Non-pigmented ciliary epithelial cell (primary cell): ENCODE data around the gene MOCOS.
A peak's percentile ranks its signal among the peaks of the same experiment; 100 is the strongest.
"Not testable (repeated sequence)": the region's sequence is repeated elsewhere in the genome, so short reads cannot be mapped to it uniquely, and the experiment has no call there.

ENCODE experiments used
- DNase-seq: peaks from one replicate; pipeline ENCODE4 v3.0.0-alpha.2; 2010; ENCODE audit warnings: low read depth

MOCOS gene

GRCh38 chr18:36200354-36200771, 13.1 kb downstream of the MOCOS start:
- DNase-seq: no peak

- no peak for DNase-seq
Observed at GRCh38 chr18:36201765-36202164, 14.5 kb downstream of the MOCOS start.

GRCh38 chr18:36203360-36203895, 16.1 kb downstream of the MOCOS start:
- no peak for DNase-seq

GRCh38 chr18:36205166-36205565, 17.9 kb downstream of the MOCOS start:
- DNase-seq: no peak

GRCh38 chr18:36207303-36207702, 20.0 kb downstream of the MOCOS start:
- DNase-seq: no peak

- not testable (repeated sequence) for DNase-seq
Observed at GRCh38 chr18:36207969-36208368, 20.7 kb downstream of the MOCOS start.

GRCh38 chr18:36211612-36212065, 24.3 kb downstream of the MOCOS start:
- no peak for DNase-seq

- DNase-seq: no peak
Observed at GRCh38 chr18:36212301-36213171, 25.2 kb downstream of the MOCOS start.

GRCh38 chr18:36214811-36215210, 27.5 kb downstream of the MOCOS start:
- DNase-seq: no peak

GRCh38 chr18:36215577-36215976, 28.3 kb downstream of the MOCOS start:
- DNase-seq: no peak

GRCh38 chr18:36217348-36217747, 30.1 kb downstream of the MOCOS start:
- no peak for DNase-seq

GRCh38 chr18:36229188-36229587, 41.9 kb downstream of the MOCOS start:
- DNase-seq: no peak

- DNase-seq: not testable (repeated sequence)
Observed at GRCh38 chr18:36240510-36240909, 53.2 kb downstream of the MOCOS start.

- DNase-seq: no peak
Observed at GRCh38 chr18:36241831-36242230, 54.5 kb downstream of the MOCOS start.

GRCh38 chr18:36247036-36247435, 59.7 kb downstream of the MOCOS start:
- no peak for DNase-seq

GRCh38 chr18:36249392-36249791, 62.1 kb downstream of the MOCOS start:
- no peak for DNase-seq

- DNase-seq: no peak
Observed at GRCh38 chr18:36250827-36251226, 63.5 kb downstream of the MOCOS start.

- no peak for DNase-seq
Observed at GRCh38 chr18:36255072-36255698, 67.9 kb downstream of the MOCOS start.

GRCh38 chr18:36256094-36256493, 68.8 kb downstream of the MOCOS start:
- no peak for DNase-seq

GRCh38 chr18:36262971-36263370, 75.7 kb downstream of the MOCOS start:
- no peak for DNase-seq

- no peak for DNase-seq
Observed at GRCh38 chr18:36264283-36264682, 77.0 kb downstream of the MOCOS start.

- peak; percentile 42 for DNase-seq
Observed at GRCh38 chr18:36265015-36265414, 77.7 kb downstream of the MOCOS start.

- DNase-seq: no peak
Observed at GRCh38 chr18:36269157-36269556, 81.9 kb downstream of the MOCOS start.
